ENCODE data around the gene ATOSB. TPM values are rescaled to one million over a fixed set of nuclear protein-coding genes. Genes with fewer than 3 reads are reported as not detected.

ATOSB gene
- total and polyA plus RNA-seq, 2 experiments from 2014 or later: 2.3 to 6.1 TPM

- no peaks in the 10 kb centered on the region; the same call in 1 of the 2 replicates for H3K36me3 ChIP-seq (ENCODE audit: insufficient read depth)
- Mint-ChIP-seq H3K4me3 (no peak overlapping the region; the same call in 2 of the 3 replicates), H3K27ac (no peak overlapping the region), H3K9me3 (no peaks in the 10 kb centered on the region), H3K4me1 (peaks cover 21% of the 10 kb centered on the region), H3K36me3 (ENCODE audit: low read depth) (peaks cover 28% of the 10 kb centered on the region), H3K27me3 (ENCODE audit: insufficient read depth, low read depth, poor library complexity) (peaks cover 19% of the 10 kb centered on the region)
- peaks cover 11% of the 10 kb centered on the region for H3K4me1 ChIP-seq (ENCODE audit: insufficient read depth)
- H3K27ac ChIP-seq (ENCODE audit: low read depth): no peak overlapping the region
- H2AFZ ChIP-seq: no peak overlapping the region
- H4K20me1 ChIP-seq (replicated peaks; ENCODE audit: insufficient read depth): no peaks in the 10 kb centered on the region
- H3K79me2 ChIP-seq (replicated peaks; ENCODE audit: insufficient read depth): peaks cover 24% of the 10 kb centered on the region
- peaks cover 8% of the 10 kb centered on the region for H3F3A ChIP-seq (replicated peaks; ENCODE audit: low read depth)
- no peak overlapping the region for H3K4me2 ChIP-seq
- no peak for TF ChIP-seq ZNF114 (CRISPR knock-in tag; IDR thresholded peaks at IDR 0.05)
- TF ChIP-seq JUNB (IDR thresholded peaks at IDR 0.05; ENCODE audit: unreplicated experiment): no peak
- no peak for TF ChIP-seq CTCF (conservative IDR thresholded peaks at IDR 0.05; ENCODE audit: low read depth in 2 of 2)
- TF ChIP-seq CREB1 (CRISPR knock-in tag; IDR thresholded peaks at IDR 0.05; ENCODE audit: low read depth): no peak
- TF ChIP-seq ZNF462 (CRISPR knock-in tag; IDR thresholded peaks at IDR 0.05): no peak
- no peak for TF ChIP-seq NANOG (IDR thresholded peaks at IDR 0.05; ENCODE audit: borderline replicate concordance)
- TF ChIP-seq POLR2AphosphoS5 (IDR thresholded peaks at IDR 0.05; ENCODE audit: low read depth): no peak
- no peak for TF ChIP-seq EZH2 (IDR thresholded peaks at IDR 0.05; ENCODE audit: low read depth, unreplicated experiment)
- TF ChIP-seq ETS1 (IDR thresholded peaks at IDR 0.05): no peak
- TF ChIP-seq REST (IDR thresholded peaks at IDR 0.05; ENCODE audit: unreplicated experiment): no peak
- TF ChIP-seq EZH2phosphoT487 (IDR thresholded peaks at IDR 0.05; ENCODE audit: unreplicated experiment): no peak
- TF ChIP-seq STAT1 (IDR thresholded peaks at IDR 0.05; ENCODE audit: unreplicated experiment): no peak
- no peak for ATAC-seq
- no peaks in the 10 kb centered on the region for H3K27me3 ChIP-seq (ENCODE audit: insufficient read depth)
- no peaks in the 10 kb centered on the region for H3K9me2 ChIP-seq (ENCODE audit: insufficient read depth)
- DNase-seq (ENCODE audit: low spot score): no peak
- no peak overlapping the region for H3K4me3 ChIP-seq
Observed at GRCh38 chr9:35105571-35106342, 9.9 kb downstream of the ATOSB start.

Data from GM23338 (cell line).